WTC11 (cell line): ENCODE results near the gene RHOH. TPM values are rescaled to one million over a fixed set of nuclear protein-coding genes. Genes with fewer than 3 reads are reported as not detected.

ENCODE experiments used
- ATAC-seq: fragments of 200-7000 bp; cut with Tn5 transposase; 2 replicates; pipeline ENCODE4 v1.10.0; 2021; ENCODE audit warnings: mild to moderate bottlenecking, moderate library complexity
- CTCF ChIA-PET: fragments of 300-600 bp; sonication (Branson Sonifier 250); formaldehyde crosslinking; loops from one replicate; lab custom pipeline; 2021; ENCODE audit warnings: antibody characterized with exemption; lab: Charles Lee
- POLR2A ChIA-PET: fragments of 350-600 bp; sonication (Branson Sonifier 250); formaldehyde crosslinking; loops from one replicate; lab custom pipeline; 2021; ENCODE audit warnings: antibody characterized with exemption; lab: Charles Lee
- DNase-seq: peaks from one replicate; pipeline ENCODE4 v3.0.0; 2021; ENCODE audit warnings: low spot score
- H3K27ac Mint-ChIP-seq: 2 replicates; pipeline ENCODE4 v1.8.0; 2021; ENCODE audit warnings: mixed read lengths
- H3K27me3 Mint-ChIP-seq: 2 replicates; pipeline ENCODE4 v1.8.0; 2021; ENCODE audit warnings: low read depth, mild to moderate bottlenecking, moderate library complexity, mixed read lengths
- H3K36me3 Mint-ChIP-seq: 2 replicates; pipeline ENCODE4 v1.8.0; 2021; ENCODE audit warnings: mixed read lengths
- H3K4me1 Mint-ChIP-seq: 2 replicates; pipeline ENCODE4 v1.8.0; 2022; ENCODE audit warnings: mixed read lengths
- H3K4me3 Mint-ChIP-seq: 2 replicates; pipeline ENCODE4 v1.8.0; 2021; ENCODE audit warnings: mild to moderate bottlenecking, moderate library complexity, mixed read lengths
- H3K9me3 Mint-ChIP-seq: 2 replicates; pipeline ENCODE4 v1.8.0; 2021; ENCODE audit warnings: mixed read lengths
- CREM ChIP-seq: sonication (generic); formaldehyde crosslinking; IDR thresholded peaks from 2 replicates; pipeline ENCODE4 v1.8.1; 2022; ENCODE audit warnings: mild to moderate bottlenecking, missing genetic modification reagents, moderate library complexity
- GTF2I ChIP-seq: fragments of 250-450 bp; sonication (Bioruptor Pico); conservative IDR thresholded peaks from 2 replicates; pipeline ENCODE4 v1.4.0; 2021; ENCODE audit warnings: mild to moderate bottlenecking
- KAT7 ChIP-seq: sonication (generic); formaldehyde crosslinking; IDR thresholded peaks from 2 replicates; pipeline ENCODE4 v1.8.1; 2023; ENCODE audit warnings: missing genetic modification reagents, mild to moderate bottlenecking, borderline replicate concordance
- SMAD4 ChIP-seq: sonication (generic); formaldehyde crosslinking; IDR thresholded peaks from 2 replicates; pipeline ENCODE4 v1.8.0; 2022; ENCODE audit warnings: mild to moderate bottlenecking, missing genetic modification reagents
- ZNF138 ChIP-seq: sonication (generic); formaldehyde crosslinking; conservative IDR thresholded peaks from 2 replicates; pipeline ENCODE4 v1.8.1; 2022; ENCODE audit warnings: mild to moderate bottlenecking, moderate library complexity, missing genetic modification reagents
- ZNF219 ChIP-seq: sonication (generic); formaldehyde crosslinking; IDR thresholded peaks from 2 replicates; pipeline ENCODE4 v1.8.0; 2023; ENCODE audit warnings: missing genetic modification reagents, mild to moderate bottlenecking, borderline replicate concordance
- ZNF671 ChIP-seq: fragments of 250-450 bp; sonication (Bioruptor Pico); IDR thresholded peaks from 2 replicates; pipeline ENCODE4 v1.8.0; 2021; ENCODE audit warnings: mild to moderate bottlenecking
- total RNA-seq: library from RNA; stranded (reverse); gene quantifications from 3 replicates; pipeline ENCODE4 v1.2.3, GENCODE V29; 2021
- TF ChIP-seq, protein P1 (sequence below): fragments of 250-450 bp; sonication (Bioruptor Pico); conservative IDR thresholded peaks from 2 replicates; pipeline ENCODE4 v1.9.0; 2021; ENCODE audit warnings: mild to moderate bottlenecking
- TF ChIP-seq, protein P2 (sequence below): sonication (generic); formaldehyde crosslinking; IDR thresholded peaks from 2 replicates; pipeline ENCODE4 v1.8.0; 2022; ENCODE audit warnings: missing genetic modification reagents
- TF ChIP-seq, protein P3 (sequence below): sonication (generic); formaldehyde crosslinking; IDR thresholded peaks from 2 replicates; pipeline ENCODE4 v1.8.1; 2023; ENCODE audit warnings: mild to moderate bottlenecking, missing genetic modification reagents, moderate library complexity
- TF ChIP-seq, protein P4 (sequence below): fragments of 250-450 bp; sonication (Bioruptor Pico); IDR thresholded peaks from 2 replicates; pipeline ENCODE4 v1.9.0; 2021; ENCODE audit warnings: mild to moderate bottlenecking
- TF ChIP-seq, protein P5 (sequence below): sonication (generic); formaldehyde crosslinking; IDR thresholded peaks from 2 replicates; pipeline ENCODE4 v1.8.0; 2023; ENCODE audit warnings: mild to moderate bottlenecking, missing genetic modification reagents
- TF ChIP-seq, protein P6 (sequence below): sonication (generic); formaldehyde crosslinking; IDR thresholded peaks from 2 replicates; pipeline ENCODE4 v1.8.1; 2022; ENCODE audit warnings: mild to moderate bottlenecking, missing genetic modification reagents, moderate library complexity, borderline replicate concordance
- TF ChIP-seq, protein P7 (sequence below): sonication (generic); formaldehyde crosslinking; IDR thresholded peaks from 2 replicates; pipeline ENCODE4 v1.8.1; 2023; ENCODE audit warnings: mild to moderate bottlenecking, missing genetic modification reagents

RHOH gene
- total RNA-seq, 1 experiment from 2014 or later: 8.7 TPM

DNA sequence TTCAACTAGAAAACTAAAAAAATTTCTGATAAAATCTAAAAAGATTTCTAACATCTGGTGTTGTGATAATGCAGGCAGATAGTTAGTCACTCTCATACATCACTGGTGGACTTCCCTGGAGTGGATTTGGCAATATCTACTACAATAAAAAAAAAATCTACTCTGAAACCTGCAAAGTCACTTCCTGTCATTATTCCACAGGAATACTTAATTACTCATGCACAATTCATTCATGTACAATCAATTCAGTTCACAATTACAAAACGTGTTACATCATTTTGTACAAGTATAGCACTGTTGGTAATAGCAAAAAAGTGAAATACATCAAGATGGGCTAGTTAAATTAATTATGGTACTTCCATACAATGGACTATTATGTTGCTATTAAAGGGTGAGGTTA, 16.5 kb upstream of the RHOH start:
- peaks cover 28% of the 10 kb centered on the region for H3K4me1 Mint-ChIP-seq
- no peak overlapping the region for H3K27ac Mint-ChIP-seq
- DNase-seq: no peak
- CTCF ChIA-PET: no interaction called here
- POLR2A ChIA-PET: no interaction called here
- H3K9me3 Mint-ChIP-seq: peaks cover 4% of the 10 kb centered on the region; the same call in 1 of the 2 replicates
- no peak for ATAC-seq
- no peaks in the 10 kb centered on the region for H3K36me3 Mint-ChIP-seq
- H3K27me3 Mint-ChIP-seq: no peaks in the 10 kb centered on the region
- H3K4me3 Mint-ChIP-seq: no peak overlapping the region
- no peak for TF ChIP-seq ZNF219 (CRISPR knock-in tag)
- TF ChIP-seq KAT7: no peak
- TF ChIP-seq, protein P1, sequence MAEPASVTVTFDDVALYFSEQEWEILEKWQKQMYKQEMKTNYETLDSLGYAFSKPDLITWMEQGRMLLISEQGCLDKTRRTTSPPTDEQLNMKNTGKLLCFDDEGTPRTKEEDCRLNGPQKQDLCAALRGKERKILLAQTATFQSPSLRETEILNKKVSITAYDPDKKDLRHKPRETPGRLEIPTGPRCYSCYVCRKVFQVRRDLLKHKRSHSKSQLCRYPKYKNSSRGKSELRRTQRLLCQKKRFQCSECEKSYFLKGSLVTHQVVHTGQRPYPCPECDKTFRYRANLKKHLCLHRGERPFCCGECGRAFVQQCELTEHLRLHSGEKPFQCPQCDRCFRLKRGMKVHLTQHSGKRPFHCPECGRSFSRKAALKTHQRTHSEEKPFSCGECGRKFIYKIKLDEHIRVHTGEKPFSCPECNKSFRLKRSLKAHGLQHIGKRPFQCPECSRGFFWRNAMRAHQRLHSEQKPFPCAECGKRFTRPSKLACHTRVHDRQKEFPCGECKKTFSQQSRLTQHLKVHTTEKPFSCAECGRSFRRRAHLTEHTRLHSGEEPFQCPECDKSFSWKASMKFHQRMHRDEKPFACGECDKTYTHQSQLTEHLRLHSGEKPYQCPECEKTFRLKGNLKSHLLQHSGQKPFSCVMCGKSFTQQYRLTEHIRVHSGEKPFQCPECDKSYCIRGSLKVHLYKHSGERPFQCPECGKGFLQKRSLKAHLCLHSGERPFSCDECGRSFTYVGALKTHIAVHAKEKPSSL: no peak
- no peak for TF ChIP-seq ZNF138
- TF ChIP-seq SMAD4 (CRISPR knock-in tag): no peak
- no peak for TF ChIP-seq CREM (CRISPR knock-in tag)
- TF ChIP-seq, protein P2, sequence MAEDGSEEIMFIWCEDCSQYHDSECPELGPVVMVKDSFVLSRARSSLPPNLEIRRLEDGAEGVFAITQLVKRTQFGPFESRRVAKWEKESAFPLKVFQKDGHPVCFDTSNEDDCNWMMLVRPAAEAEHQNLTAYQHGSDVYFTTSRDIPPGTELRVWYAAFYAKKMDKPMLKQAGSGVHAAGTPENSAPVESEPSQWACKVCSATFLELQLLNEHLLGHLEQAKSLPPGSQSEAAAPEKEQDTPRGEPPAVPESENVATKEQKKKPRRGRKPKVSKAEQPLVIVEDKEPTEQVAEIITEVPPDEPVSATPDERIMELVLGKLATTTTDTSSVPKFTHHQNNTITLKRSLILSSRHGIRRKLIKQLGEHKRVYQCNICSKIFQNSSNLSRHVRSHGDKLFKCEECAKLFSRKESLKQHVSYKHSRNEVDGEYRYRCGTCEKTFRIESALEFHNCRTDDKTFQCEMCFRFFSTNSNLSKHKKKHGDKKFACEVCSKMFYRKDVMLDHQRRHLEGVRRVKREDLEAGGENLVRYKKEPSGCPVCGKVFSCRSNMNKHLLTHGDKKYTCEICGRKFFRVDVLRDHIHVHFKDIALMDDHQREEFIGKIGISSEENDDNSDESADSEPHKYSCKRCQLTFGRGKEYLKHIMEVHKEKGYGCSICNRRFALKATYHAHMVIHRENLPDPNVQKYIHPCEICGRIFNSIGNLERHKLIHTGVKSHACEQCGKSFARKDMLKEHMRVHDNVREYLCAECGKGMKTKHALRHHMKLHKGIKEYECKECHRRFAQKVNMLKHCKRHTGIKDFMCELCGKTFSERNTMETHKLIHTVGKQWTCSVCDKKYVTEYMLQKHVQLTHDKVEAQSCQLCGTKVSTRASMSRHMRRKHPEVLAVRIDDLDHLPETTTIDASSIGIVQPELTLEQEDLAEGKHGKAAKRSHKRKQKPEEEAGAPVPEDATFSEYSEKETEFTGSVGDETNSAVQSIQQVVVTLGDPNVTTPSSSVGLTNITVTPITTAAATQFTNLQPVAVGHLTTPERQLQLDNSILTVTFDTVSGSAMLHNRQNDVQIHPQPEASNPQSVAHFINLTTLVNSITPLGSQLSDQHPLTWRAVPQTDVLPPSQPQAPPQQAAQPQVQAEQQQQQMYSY (CRISPR knock-in tag): no peak
- no peak for TF ChIP-seq GTF2I (CRISPR knock-in tag)
- TF ChIP-seq, protein P3, sequence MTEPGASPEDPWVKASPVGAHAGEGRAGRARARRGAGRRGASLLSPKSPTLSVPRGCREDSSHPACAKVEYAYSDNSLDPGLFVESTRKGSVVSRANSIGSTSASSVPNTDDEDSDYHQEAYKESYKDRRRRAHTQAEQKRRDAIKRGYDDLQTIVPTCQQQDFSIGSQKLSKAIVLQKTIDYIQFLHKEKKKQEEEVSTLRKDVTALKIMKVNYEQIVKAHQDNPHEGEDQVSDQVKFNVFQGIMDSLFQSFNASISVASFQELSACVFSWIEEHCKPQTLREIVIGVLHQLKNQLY (CRISPR knock-in tag): no peak
- TF ChIP-seq, protein P4, sequence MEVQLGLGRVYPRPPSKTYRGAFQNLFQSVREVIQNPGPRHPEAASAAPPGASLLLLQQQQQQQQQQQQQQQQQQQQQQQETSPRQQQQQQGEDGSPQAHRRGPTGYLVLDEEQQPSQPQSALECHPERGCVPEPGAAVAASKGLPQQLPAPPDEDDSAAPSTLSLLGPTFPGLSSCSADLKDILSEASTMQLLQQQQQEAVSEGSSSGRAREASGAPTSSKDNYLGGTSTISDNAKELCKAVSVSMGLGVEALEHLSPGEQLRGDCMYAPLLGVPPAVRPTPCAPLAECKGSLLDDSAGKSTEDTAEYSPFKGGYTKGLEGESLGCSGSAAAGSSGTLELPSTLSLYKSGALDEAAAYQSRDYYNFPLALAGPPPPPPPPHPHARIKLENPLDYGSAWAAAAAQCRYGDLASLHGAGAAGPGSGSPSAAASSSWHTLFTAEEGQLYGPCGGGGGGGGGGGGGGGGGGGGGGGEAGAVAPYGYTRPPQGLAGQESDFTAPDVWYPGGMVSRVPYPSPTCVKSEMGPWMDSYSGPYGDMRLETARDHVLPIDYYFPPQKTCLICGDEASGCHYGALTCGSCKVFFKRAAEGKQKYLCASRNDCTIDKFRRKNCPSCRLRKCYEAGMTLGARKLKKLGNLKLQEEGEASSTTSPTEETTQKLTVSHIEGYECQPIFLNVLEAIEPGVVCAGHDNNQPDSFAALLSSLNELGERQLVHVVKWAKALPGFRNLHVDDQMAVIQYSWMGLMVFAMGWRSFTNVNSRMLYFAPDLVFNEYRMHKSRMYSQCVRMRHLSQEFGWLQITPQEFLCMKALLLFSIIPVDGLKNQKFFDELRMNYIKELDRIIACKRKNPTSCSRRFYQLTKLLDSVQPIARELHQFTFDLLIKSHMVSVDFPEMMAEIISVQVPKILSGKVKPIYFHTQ: no peak
- TF ChIP-seq, protein P5, sequence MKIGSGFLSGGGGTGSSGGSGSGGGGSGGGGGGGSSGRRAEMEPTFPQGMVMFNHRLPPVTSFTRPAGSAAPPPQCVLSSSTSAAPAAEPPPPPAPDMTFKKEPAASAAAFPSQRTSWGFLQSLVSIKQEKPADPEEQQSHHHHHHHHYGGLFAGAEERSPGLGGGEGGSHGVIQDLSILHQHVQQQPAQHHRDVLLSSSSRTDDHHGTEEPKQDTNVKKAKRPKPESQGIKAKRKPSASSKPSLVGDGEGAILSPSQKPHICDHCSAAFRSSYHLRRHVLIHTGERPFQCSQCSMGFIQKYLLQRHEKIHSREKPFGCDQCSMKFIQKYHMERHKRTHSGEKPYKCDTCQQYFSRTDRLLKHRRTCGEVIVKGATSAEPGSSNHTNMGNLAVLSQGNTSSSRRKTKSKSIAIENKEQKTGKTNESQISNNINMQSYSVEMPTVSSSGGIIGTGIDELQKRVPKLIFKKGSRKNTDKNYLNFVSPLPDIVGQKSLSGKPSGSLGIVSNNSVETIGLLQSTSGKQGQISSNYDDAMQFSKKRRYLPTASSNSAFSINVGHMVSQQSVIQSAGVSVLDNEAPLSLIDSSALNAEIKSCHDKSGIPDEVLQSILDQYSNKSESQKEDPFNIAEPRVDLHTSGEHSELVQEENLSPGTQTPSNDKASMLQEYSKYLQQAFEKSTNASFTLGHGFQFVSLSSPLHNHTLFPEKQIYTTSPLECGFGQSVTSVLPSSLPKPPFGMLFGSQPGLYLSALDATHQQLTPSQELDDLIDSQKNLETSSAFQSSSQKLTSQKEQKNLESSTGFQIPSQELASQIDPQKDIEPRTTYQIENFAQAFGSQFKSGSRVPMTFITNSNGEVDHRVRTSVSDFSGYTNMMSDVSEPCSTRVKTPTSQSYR (CRISPR knock-in tag): no peak
- TF ChIP-seq, protein P6, sequence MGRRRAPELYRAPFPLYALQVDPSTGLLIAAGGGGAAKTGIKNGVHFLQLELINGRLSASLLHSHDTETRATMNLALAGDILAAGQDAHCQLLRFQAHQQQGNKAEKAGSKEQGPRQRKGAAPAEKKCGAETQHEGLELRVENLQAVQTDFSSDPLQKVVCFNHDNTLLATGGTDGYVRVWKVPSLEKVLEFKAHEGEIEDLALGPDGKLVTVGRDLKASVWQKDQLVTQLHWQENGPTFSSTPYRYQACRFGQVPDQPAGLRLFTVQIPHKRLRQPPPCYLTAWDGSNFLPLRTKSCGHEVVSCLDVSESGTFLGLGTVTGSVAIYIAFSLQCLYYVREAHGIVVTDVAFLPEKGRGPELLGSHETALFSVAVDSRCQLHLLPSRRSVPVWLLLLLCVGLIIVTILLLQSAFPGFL (CRISPR knock-in tag): no peak
- TF ChIP-seq, protein P7, sequence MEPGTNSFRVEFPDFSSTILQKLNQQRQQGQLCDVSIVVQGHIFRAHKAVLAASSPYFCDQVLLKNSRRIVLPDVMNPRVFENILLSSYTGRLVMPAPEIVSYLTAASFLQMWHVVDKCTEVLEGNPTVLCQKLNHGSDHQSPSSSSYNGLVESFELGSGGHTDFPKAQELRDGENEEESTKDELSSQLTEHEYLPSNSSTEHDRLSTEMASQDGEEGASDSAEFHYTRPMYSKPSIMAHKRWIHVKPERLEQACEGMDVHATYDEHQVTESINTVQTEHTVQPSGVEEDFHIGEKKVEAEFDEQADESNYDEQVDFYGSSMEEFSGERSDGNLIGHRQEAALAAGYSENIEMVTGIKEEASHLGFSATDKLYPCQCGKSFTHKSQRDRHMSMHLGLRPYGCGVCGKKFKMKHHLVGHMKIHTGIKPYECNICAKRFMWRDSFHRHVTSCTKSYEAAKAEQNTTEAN (CRISPR knock-in tag): no peak
- no peak for TF ChIP-seq ZNF671 (CRISPR knock-in tag)
- TF ChIP-seq, all 79 proteins: peak for 0
